GM12878 (cell line): ENCODE data around the gene ZNF532. TPM values are rescaled to one million over a fixed set of nuclear protein-coding genes. Genes with fewer than 3 reads are reported as not detected.

Experiments used
- ATAC-seq: fragments of 200-7000 bp; cut with Tn5 transposase; 3 replicates; pipeline ENCODE4 v1.9.1; 2020; ENCODE audit warnings: mild to moderate bottlenecking, moderate library complexity
- BruUV-seq: library from RNA; stranded (reverse); fragments of 400-500 nt; replicated peaks from 2 replicates; lab custom pipeline; 2021; lab: Mats Ljungman, UMichigan
- CTCF ChIA-PET: fragments of 300-600 bp; sonication (Branson Sonifier 250); formaldehyde crosslinking; extraction: SDS; loops from one replicate; lab custom pipeline; 2021; ENCODE audit warnings: inconsistent platforms; lab: Yijun Ruan, JAX
- POLR2A ChIA-PET: fragments of 350-600 bp; formaldehyde crosslinking; extraction: SDS; loops from one replicate; lab custom pipeline; 2021; ENCODE audit warnings: inconsistent platforms; lab: Charles Lee
- RAD21 ChIA-PET: fragments of 300-600 bp; sonication (Branson Sonifier 250); formaldehyde crosslinking; loops from one replicate; lab custom pipeline; 2023; ENCODE audit warnings: antibody characterized with exemption; ENCODE audit not compliant: unreplicated experiment; lab: Charles Lee
- SMC1A ChIA-PET: fragments of 300-600 bp; sonication (Branson Sonifier 250); formaldehyde crosslinking; loops from one replicate; lab custom pipeline; 2023; ENCODE audit not compliant: unreplicated experiment, uncharacterized antibody; lab: Charles Lee
- DNase-seq: peaks from one replicate; pipeline ENCODE4 v3.0.0-alpha.2; 2011; ENCODE audit warnings: low read depth, low spot score
- FAIRE-seq: peaks from 3 replicates; lab custom pipeline; 2011; peaks lifted over from hg19 to GRCh38; lab: Jason Lieb, UNC
- H2AFZ ChIP-seq: 2 replicates; pipeline ENCODE4 v1.6.0; 2011; ENCODE audit warnings: low read depth, low read length, control low read depth; ENCODE audit not compliant: control insufficient read depth
- H3K27ac ChIP-seq: 2 replicates; pipeline ENCODE4 v1.5.1; 2011; ENCODE audit warnings: control low read depth; ENCODE audit not compliant: control insufficient read depth, insufficient read depth
- H3K27me3 ChIP-seq, 2 experiments: replicated peaks in 1 of 2; 2 replicates each; pipeline versions ENCODE4 v1.6.0 to v1.6.1; 2011; ENCODE audit warnings: low read length in 1 of 2; ENCODE audit not compliant: control insufficient read depth in 2 of 2, insufficient read depth in 2 of 2
- H3K36me3 ChIP-seq, 2 experiments: 2 replicates each; pipeline ENCODE4 v1.5.1; 2011; ENCODE audit warnings: low read length in 1 of 2; ENCODE audit not compliant: control insufficient read depth in 2 of 2, insufficient read depth in 2 of 2
- H3K4me1 ChIP-seq: 2 replicates; pipeline ENCODE4 v1.6.1; 2011; ENCODE audit warnings: mild to moderate bottlenecking, low read length, moderate library complexity, mixed read lengths; ENCODE audit not compliant: control insufficient read depth, insufficient read depth
- H3K4me2 ChIP-seq: 2 replicates; pipeline ENCODE4 v1.6.0; 2011; ENCODE audit warnings: control low read depth; ENCODE audit not compliant: control insufficient read depth, insufficient read depth
- H3K4me3 ChIP-seq: fragments of 200-600 bp; sonication (generic); 2 replicates; pipeline ENCODE4 v1.5.1; 2016
- H3K79me2 ChIP-seq: 2 replicates; pipeline ENCODE4 v1.6.0; 2011; ENCODE audit warnings: low read length; ENCODE audit not compliant: control insufficient read depth, insufficient read depth
- H3K9ac ChIP-seq: 2 replicates; pipeline ENCODE4 v1.8.0; 2011; ENCODE audit warnings: low read length, control low read depth, mixed read lengths; ENCODE audit not compliant: control insufficient read depth, insufficient read depth
- H3K9me3 ChIP-seq: replicated peaks from 3 replicates; pipeline ENCODE4 v1.5.1; 2011; ENCODE audit warnings: mild to moderate bottlenecking, low read length; ENCODE audit not compliant: control insufficient read depth, insufficient read depth
- H4K20me1 ChIP-seq: 2 replicates; pipeline ENCODE4 v1.6.0; 2011; ENCODE audit not compliant: control insufficient read depth, insufficient read depth
- ATF7 ChIP-seq: fragments of 450-650 bp; IDR thresholded peaks from 2 replicates; pipeline ENCODE4 v1.6.1; 2016; ENCODE audit warnings: low read depth, mild to moderate bottlenecking
- BCLAF1 ChIP-seq: fragments of 450-650 bp; IDR thresholded peaks from 2 replicates; pipeline ENCODE4 v1.6.1; 2017; ENCODE audit warnings: antibody characterized with exemption, mild to moderate bottlenecking, moderate library complexity
- CREB1 ChIP-seq: IDR thresholded peaks from 2 replicates; pipeline ENCODE4 v1.6.1; 2012; ENCODE audit warnings: low read depth, mild to moderate bottlenecking, inconsistent platforms
- E4F1 ChIP-seq: fragments of 450-650 bp; IDR thresholded peaks from 2 replicates; pipeline ENCODE4 v1.6.1; 2018; ENCODE audit warnings: borderline replicate concordance, mild to moderate bottlenecking; ENCODE audit not compliant: partially characterized antibody
- EP300 ChIP-seq, 2 experiments: fragments of 150-350 bp in 1 of 2; IDR thresholded peaks; 2 replicates each; pipeline ENCODE4 v1.6.1; 2011 to 2012; ENCODE audit warnings: low read depth in 2 of 2, low read length in 2 of 2, borderline replicate concordance in 1 of 2, improper control_type of control experiment in 1 of 2, inconsistent platforms in 1 of 2; ENCODE audit not compliant: control insufficient read depth in 1 of 2
- IKZF2 ChIP-seq, 2 experiments: fragments of 450-650 bp; IDR thresholded peaks; 2 replicates each; pipeline ENCODE4 v1.6.1; 2017; ENCODE audit warnings: mild to moderate bottlenecking in 2 of 2, moderate library complexity in 2 of 2
- RB1 ChIP-seq: fragments of 450-650 bp; formaldehyde crosslinking; IDR thresholded peaks from 2 replicates; pipeline ENCODE4 v1.6.1; 2017; ENCODE audit warnings: mild to moderate bottlenecking, borderline replicate concordance
- SMC3 ChIP-seq: IDR thresholded peaks from 2 replicates; pipeline ENCODE4 v1.6.1; 2011; ENCODE audit warnings: low read length, improper control_type of control experiment, borderline replicate concordance
- SREBF2 ChIP-seq: IDR thresholded peaks from 2 replicates; pipeline ENCODE4 v1.6.1; 2012; ENCODE audit warnings: mild to moderate bottlenecking, low read length
- TCF12 ChIP-seq: IDR thresholded peaks from 2 replicates; pipeline ENCODE4 v1.6.1; 2011; ENCODE audit warnings: low read depth, mild to moderate bottlenecking, low read length
- ZNF24 ChIP-seq: fragments of 450-650 bp; IDR thresholded peaks from 2 replicates; pipeline ENCODE4 v1.6.1; 2017; ENCODE audit warnings: antibody characterized with exemption, mild to moderate bottlenecking
- WGBS: methylation state at CpG from one replicate; pipeline ENCODE4 v1.1.6; 2016; ENCODE audit warnings: low lambda C conversion rate; ENCODE audit not compliant: insufficient replicate concordance, insufficient coverage; ENCODE audit errors: missing lambda C conversion rate; 5-methylcytosine and 5-hydroxymethylcytosine counted together
- in situ Hi-C: fragments of 300-500 bp; cut with MboI; formaldehyde crosslinking; loops from 9 replicates; pipeline ENCODE4 v1.14.3; 2018; ENCODE audit warnings: mixed read lengths
- intact Hi-C: fragments of 100-400 bp; cut with micrococcal nuclease; formaldehyde crosslinking; loops from one replicate; pipeline ENCODE4 v1.14.2; 2022; ENCODE audit not compliant: unreplicated experiment
- polyA plus RNA-seq, 11 experiments: library from polyadenylated mRNA; depleted of rRNA in 4 of 11; unstranded in 6 of 11; stranded (reverse) in 5 of 11; fragments of >200 nt; fragmentation: Nextera tagmentation in 4 of 11; fragmentation: Illumina TruSeq in 1 of 11; extraction: Ambion mirVana in 4 of 11; extraction: Trizol in 1 of 11; gene quantifications; 1 replicate in 1 of 11; 2 replicates in 10 of 11; pipeline versions ENCODE4 v1.2.1 to v1.2.3, GENCODE V29; 2011 to 2016; ENCODE audit warnings: inconsistent platforms in 2 of 11, missing spikeins in 2 of 11, low read depth in 1 of 11
- total RNA-seq, 4 experiments: library from RNA; depleted of rRNA in 3 of 4; stranded (reverse); fragments of >200 nt in 3 of 4; fragmentation: Illumina TruSeq in 1 of 4; extraction: Trizol in 1 of 4; gene quantifications; 2 replicates each; pipeline versions ENCODE4 v1.2.1 to v1.2.3, GENCODE V29; 2013 to 2021

ZNF532 gene
- total and polyA plus RNA-seq, 10 of the 15 experiments (the other 5 are each of a cell fraction or from before 2014, with no cell fraction given), result 0.44 to 3.4 (median 1.4) TPM

DNA sequence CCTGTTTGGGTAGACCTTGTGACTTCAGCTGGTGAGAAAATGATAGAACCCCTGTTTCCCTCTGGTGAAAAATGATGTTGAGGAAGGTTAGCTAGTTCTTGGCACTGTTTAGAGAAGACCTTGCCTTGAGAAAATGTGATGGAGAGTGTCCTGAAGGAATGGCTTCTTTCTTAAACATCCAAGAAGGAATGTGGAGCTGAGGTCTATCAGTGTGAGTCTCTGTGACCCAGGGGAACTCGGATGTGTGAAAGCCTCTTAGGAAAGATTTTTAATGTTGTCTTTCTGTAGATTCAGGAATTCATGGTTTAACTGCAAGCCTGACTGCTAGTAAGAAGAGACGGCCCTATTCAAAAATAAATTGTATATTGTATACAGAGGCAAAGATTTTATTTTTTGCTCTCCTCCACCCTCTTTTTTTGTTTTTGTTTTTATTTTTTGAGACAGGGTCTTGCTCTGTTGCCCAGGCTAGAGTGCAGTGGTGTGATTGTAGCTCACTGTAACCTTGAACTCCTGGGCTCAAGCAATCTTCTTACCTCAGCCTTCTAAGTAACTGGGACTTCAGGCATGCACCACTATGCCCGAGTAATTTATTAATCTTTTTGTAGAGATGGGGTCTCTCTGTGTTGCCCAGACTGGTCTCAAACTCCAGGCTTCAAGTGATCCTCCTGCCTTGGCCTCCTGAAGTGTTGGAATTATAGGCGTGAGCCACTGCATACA is 87.5 kb downstream of the ZNF532 start:
- ATAC-seq (no peak), DNase-seq (no peak), FAIRE-seq (no peak)
- Histone ChIP-seq H3K79me2 (no peaks in the 10 kb centered on the region), H3K9me3 (no peaks in the 10 kb centered on the region), H3K36me3 (no peaks in the 10 kb centered on the region), H3K4me3 (no peak overlapping the region), H3K27me3 (no peaks in the 10 kb centered on the region), H3K4me1 (peaks cover 6% of the 10 kb centered on the region), H3K27ac (no peak overlapping the region), H2AFZ (no peak overlapping the region), H4K20me1 (no peaks in the 10 kb centered on the region), H3K4me2 (no peak overlapping the region), H3K9ac (no peak overlapping the region)
- intact Hi-C loops (no loop called here), in situ Hi-C loops (no loop called here)
- SMC1A ChIA-PET, result interaction anchor here (1.6 kb wide), 1 partner anchor 9 kb away, joined by 6 read pairs; no protein-coding TSS in a partner anchor
- BruUV-seq, result no TSS peak
- RAD21 ChIA-PET, result interaction anchor here (1.5 kb wide), 1 partner anchor 14 kb away, joined by 4 read pairs; no protein-coding TSS in a partner anchor
- POLR2A ChIA-PET, result interaction anchor here (1.5 to 1.7 kb wide), 2 partner anchors 8 to 13 kb away, joined by 3 to 4 read pairs; no protein-coding TSS in a partner anchor
- CTCF ChIA-PET, result interaction anchor here (0.8 to 1.8 kb wide), 2 partner anchors 8 to 70 kb away, joined by 3 to 7 read pairs; no protein-coding TSS in a partner anchor
- WGBS, result 46% methylated on average over 4 of the region's 4 CpGs
- no peak for TF ChIP-seq SREBF2
- no peak for TF ChIP-seq BCLAF1
- TF ChIP-seq E4F1, result no peak
- no peak for TF ChIP-seq IKZF2 (IDR thresholded peaks at IDR 0.05)
- no peak for TF ChIP-seq ATF7
- TF ChIP-seq EP300 (IDR thresholded peaks at IDR 0.05; ENCODE audit: borderline replicate concordance in 1 of 2, control insufficient read depth in 1 of 2, low read depth in 2 of 2, low read length in 2 of 2), result no peak
- no peak for TF ChIP-seq SMC3
- no peak for TF ChIP-seq RB1
- no peak for TF ChIP-seq CREB1
- no peak for TF ChIP-seq TCF12
- no peak for TF ChIP-seq ZNF24
